T-helper 9 cell (primary cell): ENCODE data around the gene IPO4.

Source experiments
- DNase-seq: peaks from one replicate; pipeline ENCODE4 v3.0.0-alpha.2; 2020

IPO4 gene

GRCh38 chr14:24172261-24172860, 16.3 kb downstream of the IPO4 start:
- no peak for DNase-seq

DNA sequence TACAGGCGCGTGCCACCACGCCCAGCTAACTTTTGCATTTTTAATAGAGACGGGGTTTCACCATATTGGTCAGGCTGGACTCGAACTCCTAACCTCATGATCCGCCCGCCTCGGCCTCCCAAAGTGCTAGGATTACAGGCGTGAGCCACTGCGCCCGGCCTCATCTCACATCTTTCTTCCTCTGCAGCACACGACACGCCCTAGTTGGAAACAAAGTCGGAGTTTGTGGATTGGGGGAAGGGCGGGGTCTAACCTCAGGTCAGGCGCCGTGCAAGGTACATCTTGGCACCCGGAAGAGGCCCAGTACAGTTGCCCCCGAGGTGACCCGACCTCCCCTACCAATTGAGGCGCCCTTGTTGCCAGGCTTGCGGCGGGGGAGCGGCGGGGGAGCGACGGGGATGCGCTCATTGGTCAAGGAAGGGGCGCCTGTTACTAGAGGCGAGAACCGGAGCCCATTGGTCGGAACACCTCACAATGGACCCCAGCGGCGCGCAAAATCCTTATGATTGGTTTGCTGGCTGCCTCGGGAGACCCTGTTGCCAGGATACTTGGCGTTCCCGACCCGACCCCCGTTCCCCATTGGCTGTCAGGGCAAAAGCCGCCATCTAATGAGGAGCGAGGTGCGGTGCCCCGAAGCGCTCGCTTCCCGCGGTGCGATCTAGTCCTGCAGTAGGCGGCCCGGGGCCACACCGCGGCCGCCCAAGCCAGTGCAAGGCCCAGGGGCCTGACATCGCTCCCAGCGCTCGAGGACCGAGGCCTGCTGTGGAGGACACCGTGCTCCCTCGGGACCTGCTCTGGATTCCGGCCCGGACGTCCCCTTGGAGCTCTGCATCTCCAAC, 17.0 kb downstream of the IPO4 start, which contains the start of gene REC8:
REC8 (plus strand) TSS at position 659 of the 839 bp plus-strand sequence. CDS start 473 bp downstream, outside the sequence.
- peak; percentile 49 for DNase-seq

DNA sequence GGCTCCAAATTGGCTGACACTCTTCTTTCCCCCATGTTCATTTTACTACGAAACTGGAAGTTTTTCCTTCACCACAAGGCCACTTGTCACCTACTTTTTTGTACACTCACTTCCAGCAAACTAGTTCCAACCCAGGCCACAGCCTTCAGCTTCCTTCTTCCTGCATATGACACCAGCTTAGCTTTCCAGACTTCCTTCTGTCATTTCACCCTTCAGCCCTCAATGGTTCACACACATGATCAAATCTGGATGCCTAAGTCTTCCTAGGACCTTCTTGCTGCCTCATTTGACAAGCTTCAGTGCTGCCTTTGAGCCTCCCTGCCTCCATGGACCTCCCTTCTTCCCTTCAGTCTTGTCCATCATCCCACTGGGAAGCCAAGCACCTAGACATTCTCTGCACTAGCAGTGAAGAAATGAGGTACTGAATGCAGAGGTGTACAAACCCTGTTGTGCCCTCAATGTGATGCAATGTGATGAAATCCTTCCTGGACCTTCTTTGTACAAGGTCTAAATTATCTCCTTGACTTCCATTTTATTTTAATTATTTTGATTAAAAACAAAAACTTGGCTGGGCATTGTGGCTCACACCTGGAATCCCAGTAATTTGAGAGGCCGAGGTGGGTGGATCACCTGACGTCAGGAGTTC, 21.0 kb downstream of the IPO4 start:
- DNase-seq: no peak

- DNase-seq: no peak
Observed at GRCh38 chr14:24165785-24166184, 22.8 kb downstream of the IPO4 start.

GRCh38 chr14:24164518-24164991, 24.1 kb downstream of the IPO4 start:
- DNase-seq: no peak

DNA sequence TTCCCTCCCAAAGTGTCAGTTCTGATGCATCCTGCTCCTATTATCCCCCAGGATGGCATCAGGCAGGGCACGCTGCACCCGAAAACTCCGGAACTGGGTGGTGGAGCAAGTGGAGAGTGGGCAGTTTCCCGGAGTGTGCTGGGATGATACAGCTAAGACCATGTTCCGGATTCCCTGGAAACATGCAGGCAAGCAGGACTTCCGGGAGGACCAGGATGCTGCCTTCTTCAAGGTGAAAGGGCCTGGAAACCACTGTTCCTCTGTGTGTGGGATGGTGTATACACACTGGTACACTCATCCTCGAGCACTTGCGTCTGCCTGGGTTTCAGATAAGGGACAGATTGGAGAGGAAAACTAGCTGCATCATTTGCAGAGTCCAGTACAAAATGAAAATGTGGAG, 26.5 kb downstream of the IPO4 start:
- DNase-seq: no peak

- peak; percentile 97 for DNase-seq
Observed at GRCh38 chr14:24160850-24161804, 27.5 kb downstream of the IPO4 start, which contains the start of gene IRF9. Gene IRF9, plus strand, starts transcription at chr14:24161265. Its CDS starts 880 bp downstream, at chr14:24162145.

- DNase-seq: no peak
Observed at GRCh38 chr14:24160499-24160849, 28.1 kb downstream of the IPO4 start.

DNA sequence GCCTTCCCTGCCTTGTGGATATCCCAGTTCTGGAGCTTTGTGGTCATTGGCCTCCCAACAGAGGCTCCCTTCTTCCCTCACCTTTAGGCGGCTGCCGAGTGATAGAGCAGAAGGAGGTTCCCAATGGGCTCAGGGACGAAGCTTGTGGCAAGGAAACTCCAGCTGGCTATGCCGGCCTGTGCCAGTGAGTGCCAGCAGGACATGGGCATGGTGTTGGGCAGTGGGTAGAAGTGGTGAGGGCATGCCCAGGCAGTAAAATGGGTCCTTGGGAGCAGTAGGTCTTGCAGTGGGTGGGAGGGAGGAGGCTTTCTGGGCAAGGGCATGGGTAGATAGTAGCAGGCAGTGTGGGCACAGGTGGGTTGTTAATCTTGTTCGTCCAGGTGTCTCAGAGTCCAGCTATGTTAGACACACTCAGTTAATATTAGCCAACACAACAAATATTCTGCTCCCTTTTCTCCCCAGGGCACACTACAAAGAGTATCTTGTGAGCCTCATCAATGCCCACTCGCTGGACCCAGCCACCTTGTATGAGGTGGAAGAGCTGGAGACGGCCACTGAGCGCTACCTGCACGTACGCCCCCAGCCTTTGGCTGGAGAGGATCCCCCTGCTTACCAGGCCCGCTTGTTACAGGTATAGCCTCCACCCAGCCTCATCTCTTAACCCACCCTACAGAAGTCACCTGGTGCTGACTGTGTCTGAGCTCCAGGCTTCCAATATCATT, 28.7 kb downstream of the IPO4 start:
- DNase-seq: no peak

DNA sequence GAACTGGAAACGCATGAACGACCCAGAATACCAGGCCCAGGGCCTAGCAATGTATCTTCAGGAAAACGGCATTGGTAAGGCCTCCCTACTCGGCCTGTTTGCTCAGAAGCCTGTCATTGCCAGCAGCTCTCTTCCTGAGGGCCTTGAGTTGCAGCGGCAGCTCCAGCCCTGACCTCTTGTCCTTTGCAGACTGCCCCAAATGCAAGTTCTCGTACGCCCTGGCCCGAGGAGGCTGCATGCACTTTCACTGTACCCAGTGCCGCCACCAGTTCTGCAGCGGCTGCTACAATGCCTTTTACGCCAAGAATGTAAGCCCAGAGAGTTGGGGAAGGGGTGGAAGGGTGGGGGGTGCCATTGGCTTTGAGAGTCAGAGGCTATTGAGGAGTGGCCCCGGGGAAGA, 31.3 kb downstream of the IPO4 start:
- DNase-seq: no peak

DNA sequence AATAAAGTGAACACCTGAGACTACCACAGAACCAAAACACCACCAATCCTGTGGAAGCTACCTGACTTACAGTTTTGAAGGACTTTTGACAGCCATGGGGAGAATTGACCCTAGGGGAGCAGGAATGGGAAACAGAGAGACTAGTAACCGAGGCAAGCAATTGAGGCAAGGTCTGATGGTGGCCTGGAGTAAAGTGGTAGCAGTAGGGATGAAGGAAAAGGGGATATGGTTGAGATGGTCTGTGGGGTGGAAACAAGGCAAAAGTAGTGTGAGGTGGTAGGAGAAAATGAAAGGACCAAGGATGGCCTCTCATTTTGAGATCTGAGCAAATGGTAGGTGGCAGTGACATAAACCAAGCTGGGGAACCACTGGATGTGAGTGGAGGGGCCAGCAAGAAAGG, 31.8 kb downstream of the IPO4 start:
- no peak for DNase-seq

DNA sequence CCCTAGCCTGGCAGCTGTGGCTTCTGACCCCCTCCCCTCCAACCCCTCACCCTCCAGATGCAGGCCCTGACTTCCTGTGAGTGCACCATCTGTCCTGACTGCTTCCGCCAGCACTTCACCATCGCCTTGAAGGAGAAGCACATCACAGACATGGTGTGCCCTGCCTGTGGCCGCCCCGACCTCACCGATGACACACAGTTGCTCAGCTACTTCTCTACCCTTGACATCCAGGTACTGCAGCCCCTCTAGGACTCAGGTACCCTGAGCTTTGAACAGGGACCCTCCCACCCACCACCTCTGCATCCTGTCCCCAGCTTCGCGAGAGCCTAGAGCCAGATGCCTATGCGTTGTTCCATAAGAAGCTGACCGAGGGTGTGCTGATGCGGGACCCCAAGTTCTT, 33.5 kb downstream of the IPO4 start:
- no peak for DNase-seq

- DNase-seq: no peak
Observed at GRCh38 chr14:24151404-24152080, 37.1 kb downstream of the IPO4 start.

DNA sequence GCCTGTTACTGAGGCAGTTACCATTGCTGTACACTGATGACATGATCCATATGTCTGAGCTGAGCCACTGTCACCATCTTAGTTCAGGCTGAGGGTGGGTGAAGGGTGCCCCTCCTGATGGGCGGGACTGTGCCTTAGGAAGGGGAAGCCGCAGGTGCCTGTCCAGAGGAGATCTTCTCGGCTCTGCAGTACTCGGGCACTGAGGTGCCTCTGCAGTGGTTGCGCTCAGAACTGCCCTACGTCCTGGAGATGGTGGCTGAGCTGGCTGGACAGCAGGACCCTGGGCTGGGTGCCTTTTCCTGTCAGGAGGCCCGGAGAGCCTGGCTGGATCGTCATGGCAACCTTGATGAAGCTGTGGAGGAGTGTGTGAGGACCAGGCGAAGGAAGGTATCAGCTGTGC, 37.6 kb downstream of the IPO4 start:
- DNase-seq: no peak

DNA sequence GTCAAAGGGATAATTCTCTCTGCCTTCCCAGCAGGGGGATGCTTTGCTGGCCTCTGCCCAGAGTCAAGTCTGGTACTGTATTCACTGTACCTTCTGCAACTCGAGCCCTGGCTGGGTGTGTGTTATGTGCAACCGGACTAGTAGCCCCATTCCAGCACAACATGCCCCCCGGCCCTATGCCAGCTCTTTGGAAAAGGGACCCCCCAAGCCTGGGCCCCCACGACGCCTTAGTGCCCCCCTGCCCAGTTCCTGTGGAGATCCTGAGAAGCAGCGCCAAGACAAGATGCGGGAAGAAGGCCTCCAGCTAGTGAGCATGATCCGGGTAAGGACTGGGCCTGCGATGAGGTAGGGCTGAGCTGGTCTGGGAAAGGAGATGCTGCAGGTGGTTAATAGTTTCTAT, 38.0 kb downstream of the IPO4 start:
- DNase-seq: no peak

DNA sequence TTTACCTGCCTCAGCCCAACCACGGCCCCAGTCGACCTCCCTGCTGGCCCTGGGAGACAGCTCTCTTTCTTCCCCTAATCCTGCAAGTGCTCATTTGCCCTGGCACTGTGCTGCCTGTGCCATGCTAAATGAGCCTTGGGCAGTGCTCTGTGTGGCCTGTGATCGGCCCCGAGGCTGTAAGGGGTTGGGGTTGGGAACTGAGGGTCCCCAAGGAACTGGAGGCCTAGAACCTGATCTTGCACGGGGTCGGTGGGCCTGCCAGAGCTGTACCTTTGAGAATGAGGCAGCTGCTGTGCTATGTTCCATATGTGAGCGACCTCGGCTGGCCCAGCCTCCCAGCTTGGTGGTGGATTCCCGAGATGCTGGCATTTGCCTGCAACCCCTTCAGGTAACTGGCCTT, 38.6 kb downstream of the IPO4 start:
- DNase-seq: no peak

DNA sequence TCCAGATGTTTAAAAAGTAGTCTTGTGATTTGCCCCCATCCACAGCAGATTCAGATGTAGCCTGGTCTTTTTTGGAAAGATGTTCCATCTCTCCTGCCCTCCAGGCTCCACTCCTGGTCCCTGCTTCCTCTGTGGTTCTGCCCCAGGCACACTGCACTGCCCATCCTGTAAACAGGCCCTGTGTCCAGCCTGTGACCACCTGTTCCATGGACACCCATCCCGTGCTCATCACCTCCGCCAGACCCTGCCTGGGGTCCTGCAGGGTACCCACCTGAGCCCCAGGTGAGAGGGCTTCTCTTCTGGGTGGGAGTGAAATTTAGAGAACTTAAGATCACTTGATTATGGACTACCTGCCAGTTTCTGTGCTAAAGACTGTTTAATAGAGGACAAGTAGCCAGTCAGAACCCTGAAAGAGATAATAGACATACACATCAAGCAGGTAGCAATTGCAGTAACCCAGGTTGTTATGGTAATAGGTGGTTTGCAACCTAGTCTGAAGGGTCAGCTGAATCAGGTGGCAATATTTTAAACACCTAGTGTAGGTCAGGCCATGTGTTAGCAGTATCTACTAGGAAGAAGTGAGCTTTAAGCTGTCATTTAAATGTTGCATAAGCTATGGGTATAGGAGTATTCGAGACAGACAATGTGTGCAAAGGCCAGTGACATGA, 39.2 kb downstream of the IPO4 start:
- no peak for DNase-seq

DNA sequence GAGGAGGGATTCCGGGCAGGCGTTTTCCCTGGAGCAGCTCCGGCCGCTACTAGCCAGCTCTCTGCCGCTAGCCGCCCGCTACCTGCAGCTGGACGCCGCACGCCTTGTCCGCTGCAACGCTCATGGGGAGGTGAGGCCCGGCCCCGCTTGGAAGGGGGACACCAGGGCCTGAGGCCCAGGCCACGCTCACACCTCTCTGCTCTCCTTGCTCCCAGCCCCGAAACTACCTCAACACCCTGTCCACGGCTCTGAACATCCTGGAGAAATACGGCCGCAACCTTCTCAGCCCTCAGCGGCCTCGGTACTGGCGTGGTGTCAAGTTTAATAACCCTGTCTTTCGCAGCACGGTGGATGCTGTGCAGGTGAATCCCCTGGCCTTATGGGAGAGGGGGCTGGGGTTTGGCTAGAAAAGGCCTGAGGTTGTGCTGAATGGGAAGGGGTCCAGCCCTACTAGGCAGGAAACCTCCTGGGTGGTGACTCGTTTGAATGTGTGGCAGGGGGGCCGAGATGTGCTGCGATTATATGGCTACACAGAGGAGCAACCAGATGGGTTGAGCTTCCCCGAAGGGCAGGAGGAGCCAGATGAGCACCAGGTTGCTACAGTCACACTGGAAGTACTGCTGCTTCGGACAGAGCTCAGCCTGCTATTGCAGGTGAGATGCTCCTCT, 40.7 kb downstream of the IPO4 start:
- DNase-seq: no peak

DNA sequence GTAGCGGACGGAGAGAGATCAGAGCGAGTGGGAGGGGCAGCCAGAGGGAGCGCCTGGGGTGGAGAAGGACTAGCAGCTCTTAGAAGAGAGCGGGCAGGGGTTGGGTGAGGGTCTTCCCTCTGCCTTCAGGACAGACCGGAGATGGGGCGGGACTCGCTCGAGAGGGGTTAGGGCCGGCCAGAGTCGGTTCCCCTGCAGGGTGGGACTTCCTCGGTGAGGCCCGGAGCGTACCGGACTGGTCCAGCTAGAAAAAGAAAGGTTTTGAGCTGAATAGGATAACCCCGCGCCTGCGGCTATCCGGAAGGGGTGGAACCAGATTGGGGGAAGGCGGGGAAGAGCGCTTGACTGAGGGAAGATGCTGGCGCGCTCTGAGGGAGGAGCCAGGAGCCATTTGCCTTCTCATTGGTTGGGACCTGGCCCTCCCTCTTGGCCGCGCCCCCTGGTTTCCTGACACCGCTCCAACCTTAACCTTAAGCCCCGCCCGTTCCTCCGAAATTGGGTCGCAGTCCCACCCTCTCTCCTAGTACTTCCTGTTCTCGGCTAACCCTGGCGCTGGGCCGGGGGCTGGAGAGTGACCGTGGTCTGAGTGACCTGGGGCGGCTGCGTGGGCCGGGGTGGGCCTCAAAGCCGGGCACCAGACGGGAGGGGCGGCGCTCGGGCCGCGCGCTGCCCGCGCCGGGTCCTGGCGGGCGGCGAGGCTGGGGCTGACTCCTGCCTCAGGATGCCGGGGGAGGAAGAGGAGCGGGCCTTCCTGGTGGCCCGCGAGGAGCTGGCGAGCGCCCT, 41.4 kb downstream of the IPO4 start, which contains the start of gene RNF31:
RNF31 (plus strand) TSS at position 521 of the 783 bp plus-strand sequence; CDS start at position 722, 201 bp downstream.
- DNase-seq: peak; percentile 95
